Measurements from ENCODE around the gene BCL2L11. TPM values are rescaled to one million over a fixed set of nuclear protein-coding genes. Genes with fewer than 3 reads are reported as not detected.

Gene BCL2L11
- total and polyA plus RNA-seq, 2 experiments from 2014 or later = 9.1 to 32.9 TPM

DNA sequence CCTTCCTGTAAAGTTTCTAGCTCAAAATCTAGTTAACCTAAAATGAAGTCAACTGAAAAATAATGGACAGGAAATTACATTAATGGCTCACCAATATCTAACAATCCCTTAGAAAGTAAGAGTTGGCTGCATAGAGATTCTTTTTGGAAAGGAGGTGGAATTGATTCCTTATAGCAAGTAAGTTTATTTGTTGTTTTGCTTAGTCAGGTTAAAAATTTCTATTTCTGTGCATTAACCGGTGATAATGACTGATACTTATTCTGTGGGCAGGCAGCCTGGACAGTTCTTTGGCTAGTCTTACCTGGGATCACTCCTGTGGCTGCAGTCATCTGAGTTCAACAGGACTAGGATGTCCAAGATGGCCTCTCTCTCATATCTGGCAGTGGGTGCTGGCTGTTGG is 6.9 kb upstream of the BCL2L11 start:
- no peak for DNase-seq (ENCODE audit: low read depth in 1 of 2, low spot score in 1 of 2)
- Histone ChIP-seq H3K9me3 (ENCODE audit: low read depth) (no peaks in the 10 kb centered on the region), H3K27me3 (peaks cover 44% of the 10 kb centered on the region), H3K4me3 (no peak overlapping the region), H3K27ac (no peak overlapping the region), H3K4me1 (ENCODE audit: low read depth) (peaks cover 12% of the 10 kb centered on the region), H3K36me3 (no peaks in the 10 kb centered on the region)
- TF ChIP-seq, protein P1, sequence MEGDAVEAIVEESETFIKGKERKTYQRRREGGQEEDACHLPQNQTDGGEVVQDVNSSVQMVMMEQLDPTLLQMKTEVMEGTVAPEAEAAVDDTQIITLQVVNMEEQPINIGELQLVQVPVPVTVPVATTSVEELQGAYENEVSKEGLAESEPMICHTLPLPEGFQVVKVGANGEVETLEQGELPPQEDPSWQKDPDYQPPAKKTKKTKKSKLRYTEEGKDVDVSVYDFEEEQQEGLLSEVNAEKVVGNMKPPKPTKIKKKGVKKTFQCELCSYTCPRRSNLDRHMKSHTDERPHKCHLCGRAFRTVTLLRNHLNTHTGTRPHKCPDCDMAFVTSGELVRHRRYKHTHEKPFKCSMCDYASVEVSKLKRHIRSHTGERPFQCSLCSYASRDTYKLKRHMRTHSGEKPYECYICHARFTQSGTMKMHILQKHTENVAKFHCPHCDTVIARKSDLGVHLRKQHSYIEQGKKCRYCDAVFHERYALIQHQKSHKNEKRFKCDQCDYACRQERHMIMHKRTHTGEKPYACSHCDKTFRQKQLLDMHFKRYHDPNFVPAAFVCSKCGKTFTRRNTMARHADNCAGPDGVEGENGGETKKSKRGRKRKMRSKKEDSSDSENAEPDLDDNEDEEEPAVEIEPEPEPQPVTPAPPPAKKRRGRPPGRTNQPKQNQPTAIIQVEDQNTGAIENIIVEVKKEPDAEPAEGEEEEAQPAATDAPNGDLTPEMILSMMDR (IDR thresholded peaks at IDR 0.05; ENCODE audit: low read depth, low read length) = no peak

DNA sequence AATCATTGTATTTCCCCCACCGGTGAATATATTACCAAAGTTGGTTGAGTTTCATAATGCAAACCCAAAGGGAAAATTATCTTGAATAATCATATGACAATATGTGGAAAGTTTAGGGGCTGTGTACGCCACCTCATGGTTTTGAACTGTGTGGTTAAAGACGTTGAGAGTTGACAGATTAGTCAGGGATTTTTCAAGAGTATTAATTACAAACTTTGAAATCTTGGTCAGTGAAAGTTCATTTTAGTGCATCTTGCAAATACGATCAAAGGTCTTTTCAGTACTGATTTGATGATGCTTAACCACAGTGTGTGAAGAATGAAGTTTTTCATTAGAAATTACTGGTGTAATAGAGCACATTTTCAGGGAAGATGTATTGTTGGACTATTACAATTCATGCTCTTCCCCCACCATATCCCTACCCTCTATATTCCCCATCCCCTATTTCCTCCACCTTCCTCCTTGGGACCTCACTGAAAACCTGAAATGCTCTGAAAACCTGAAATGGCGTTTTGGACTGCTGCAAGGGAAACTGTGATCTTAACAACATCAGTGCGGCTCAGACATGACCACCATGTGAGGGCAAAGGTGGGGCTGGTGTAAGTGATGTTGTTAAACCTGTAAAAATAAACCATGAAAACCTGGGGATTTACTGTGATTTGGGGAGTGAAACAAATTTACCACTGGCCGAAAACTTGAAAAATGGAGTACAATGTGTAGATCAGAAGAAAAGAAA is 4.5 kb upstream of the BCL2L11 start:
- H3K4me1 ChIP-seq (ENCODE audit: low read depth) = peaks cover 12% of the 10 kb centered on the region
- H3K4me3 ChIP-seq = no peak overlapping the region

DNA sequence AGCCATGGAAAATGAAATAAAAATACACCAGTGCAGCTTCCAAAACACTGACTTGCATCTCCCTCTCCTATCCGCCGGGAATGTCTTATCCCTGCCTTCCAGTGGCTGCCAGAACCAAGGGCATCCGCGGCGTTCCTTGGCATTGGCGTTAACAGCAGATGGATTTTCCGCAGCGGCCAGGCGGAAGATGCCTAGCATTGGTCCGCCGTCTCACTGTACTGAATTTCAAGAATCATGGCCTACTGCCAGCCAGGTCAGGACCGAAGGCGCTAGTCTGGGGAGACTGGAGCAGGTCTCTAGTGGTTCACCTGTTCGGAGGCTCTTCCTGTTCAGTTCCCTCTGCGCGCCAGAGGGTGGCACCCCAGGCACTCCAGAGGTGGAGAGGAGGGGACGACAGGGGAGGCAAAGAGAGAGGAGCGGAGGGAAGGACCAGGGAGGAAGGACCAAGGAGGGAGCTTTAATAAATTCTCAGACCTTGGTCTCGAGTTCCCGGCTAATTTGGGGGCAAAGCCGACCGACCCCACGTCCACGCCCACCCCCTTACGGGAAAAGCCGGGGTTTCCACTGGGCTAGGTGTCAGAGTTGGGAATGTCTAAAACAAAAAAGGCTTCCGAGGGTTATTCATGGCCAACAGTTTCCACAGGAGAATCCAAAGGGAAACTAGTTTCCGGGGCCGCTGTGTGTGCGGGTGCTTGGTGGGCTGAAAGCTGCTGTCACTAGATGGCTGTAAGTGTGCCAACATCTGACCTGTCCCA is 3.7 kb upstream of the BCL2L11 start:
- Histone ChIP-seq H3K36me3 (no peaks in the 10 kb centered on the region), H3K27ac (no peak overlapping the region), H3K27me3 (peaks cover 57% of the 10 kb centered on the region), H3K4me1 (ENCODE audit: low read depth) (peaks cover 12% of the 10 kb centered on the region), H3K4me3 (peak overlapping the region; percentile 56), H3K9me3 (ENCODE audit: low read depth) (no peaks in the 10 kb centered on the region)
- TF ChIP-seq, protein P1 (IDR thresholded peaks at IDR 0.05; ENCODE audit: low read depth, low read length) = peak; percentile 95
- peak; percentile 78 to 80 for DNase-seq (ENCODE audit: low read depth in 1 of 2, low spot score in 1 of 2)

More for the DNA sequence above, 4.5 kb upstream of the BCL2L11 start:
- no peaks in the 10 kb centered on the region for H3K36me3 ChIP-seq
- TF ChIP-seq, protein P1 (IDR thresholded peaks at IDR 0.05; ENCODE audit: low read depth, low read length) = no peak
- peaks cover 57% of the 10 kb centered on the region for H3K27me3 ChIP-seq
- H3K9me3 ChIP-seq (ENCODE audit: low read depth) = no peaks in the 10 kb centered on the region
- no peak overlapping the region for H3K27ac ChIP-seq
- DNase-seq (ENCODE audit: low read depth in 1 of 2, low spot score in 1 of 2) = no peak

DNA sequence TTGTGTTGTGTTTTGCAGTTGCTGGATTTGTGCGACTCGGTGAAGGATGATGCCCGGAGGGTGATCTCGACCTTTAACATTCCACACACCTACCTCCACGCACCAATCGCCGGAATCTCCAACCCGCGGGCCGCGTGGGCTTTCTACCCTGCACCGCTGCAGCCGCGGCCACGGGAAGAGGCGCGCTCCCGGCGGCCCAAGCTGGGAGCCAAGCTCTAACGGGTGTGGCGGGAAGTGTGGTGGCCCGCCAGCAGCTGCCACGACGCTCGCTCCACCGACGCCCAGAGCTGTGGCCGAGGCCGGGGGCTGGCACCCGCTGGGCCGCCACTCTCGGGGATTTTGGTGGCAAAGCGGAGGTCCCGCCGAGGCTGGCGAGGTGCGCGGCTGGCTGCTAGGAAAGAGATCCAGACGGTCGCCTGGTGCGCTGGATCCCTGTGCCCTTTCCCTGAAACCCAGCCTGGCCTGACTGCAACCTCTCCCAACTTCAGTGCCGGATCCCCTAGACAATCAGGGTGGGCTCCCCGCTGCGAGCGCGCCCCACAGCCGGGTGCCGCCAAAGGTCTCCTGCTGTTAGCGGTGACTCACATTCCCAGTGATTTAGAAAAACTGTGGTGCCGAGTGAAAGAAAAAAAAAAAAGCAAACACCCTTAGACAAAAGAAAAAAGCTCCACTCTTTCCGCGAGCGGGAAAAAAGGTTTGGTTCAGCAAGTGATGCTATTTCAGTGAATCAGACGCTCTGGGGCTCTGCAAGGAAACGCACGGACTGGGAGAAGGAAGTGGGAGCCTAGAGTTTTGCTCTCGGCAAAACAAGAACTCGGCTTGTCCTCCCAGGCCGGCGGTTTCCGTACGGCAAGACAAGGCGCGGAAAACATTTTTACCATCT is 2.9 kb upstream of the BCL2L11 start:
- Histone ChIP-seq H3K4me3 (peak overlapping the region; percentile 56), H3K9me3 (ENCODE audit: low read depth) (no peaks in the 10 kb centered on the region), H3K27ac (no peak overlapping the region), H3K27me3 (peaks cover 57% of the 10 kb centered on the region), H3K36me3 (no peaks in the 10 kb centered on the region), H3K4me1 (ENCODE audit: low read depth) (peaks cover 12% of the 10 kb centered on the region)
- TF ChIP-seq, protein P1 (IDR thresholded peaks at IDR 0.05; ENCODE audit: low read depth, low read length) = no peak
- peak; percentile 38 to 67 for DNase-seq (ENCODE audit: low read depth in 1 of 2, low spot score in 1 of 2)

DNA sequence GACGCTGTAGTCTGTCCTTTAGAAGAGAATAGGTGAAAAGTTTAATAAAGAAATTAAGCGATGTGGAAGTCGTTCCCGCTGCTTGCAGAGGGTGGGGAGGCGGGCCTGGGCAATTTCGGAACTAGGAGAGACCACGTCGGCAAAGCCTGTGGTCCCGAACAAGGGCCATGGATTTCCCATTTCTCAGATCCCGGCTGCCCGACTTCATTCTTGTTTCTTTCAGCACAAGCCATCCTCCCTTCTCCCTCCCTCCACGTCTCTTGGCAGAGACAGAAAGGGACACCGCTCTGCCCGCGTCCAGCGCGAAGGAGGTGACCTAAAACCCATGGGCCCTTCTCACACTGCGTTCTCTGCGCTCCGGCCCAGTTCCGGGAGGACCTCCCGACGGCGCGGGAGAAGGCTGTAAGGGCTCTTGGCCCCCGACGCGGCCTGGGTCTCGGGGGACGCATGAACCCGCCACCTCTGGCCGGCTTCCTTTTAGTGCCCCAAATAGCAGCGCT is 2.2 kb upstream of the BCL2L11 start:
- no peak overlapping the region for H3K27ac ChIP-seq
- peaks cover 57% of the 10 kb centered on the region for H3K27me3 ChIP-seq
- peak overlapping the region; percentile 56 for H3K4me3 ChIP-seq
- H3K9me3 ChIP-seq (ENCODE audit: low read depth) = no peaks in the 10 kb centered on the region
- TF ChIP-seq, protein P1 (IDR thresholded peaks at IDR 0.05; ENCODE audit: low read depth, low read length) = no peak
- H3K36me3 ChIP-seq = no peaks in the 10 kb centered on the region
- peaks cover 13% of the 10 kb centered on the region for H3K4me1 ChIP-seq (ENCODE audit: low read depth)
- no peak for DNase-seq (ENCODE audit: low read depth in 1 of 2, low spot score in 1 of 2)

Data from cardiac muscle cell (in vitro differentiated cells and primary cell).